Endothelial cell of umbilical vein (primary cell): ENCODE results near the gene UBE2E2. TPM values are rescaled to one million over a fixed set of nuclear protein-coding genes. Genes with fewer than 3 reads are reported as not detected.

Experiments used
- BruUV-seq: library from RNA; stranded (reverse); fragments of 400-500 nt; replicated peaks from 2 replicates; lab custom pipeline; 2021; lab: Mats Ljungman, UMichigan
- CTCF ChIA-PET: fragments of 300-600, 350-600 bp; sonication (Branson Sonifier 250); formaldehyde crosslinking; loops from one replicate; lab custom pipeline; 2021; ENCODE audit warnings: antibody characterized with exemption, inconsistent platforms; lab: Charles Lee
- POLR2A ChIA-PET: fragments of 300-600, 350-600 bp; sonication (Branson Sonifier 250); formaldehyde crosslinking; loops from one replicate; lab custom pipeline; 2021; ENCODE audit warnings: antibody characterized with exemption, inconsistent platforms; lab: Charles Lee
- DNase-seq: peaks from one replicate; pipeline ENCODE4 v3.0.0-alpha.2; 2011; ENCODE audit warnings: low read depth, low spot score
- FAIRE-seq: peaks from 2 replicates; lab custom pipeline; 2011; peaks lifted over from hg19 to GRCh38; lab: Jason Lieb, UNC
- H2AFZ ChIP-seq: 2 replicates; pipeline ENCODE4 v1.6.0; 2012; ENCODE audit warnings: low read depth, low read length, control low read depth, inconsistent platforms
- H3K27ac ChIP-seq: 2 replicates; pipeline ENCODE4 v1.5.1; 2011; ENCODE audit warnings: low read depth, mild to moderate bottlenecking, control low read depth, low read length, moderate library complexity; ENCODE audit not compliant: insufficient read depth
- H3K27me3 ChIP-seq, 2 experiments: 2 replicates each; pipeline versions ENCODE4 v1.6.0 to v1.6.1; 2011; ENCODE audit warnings: low read length in 2 of 2, mixed read lengths in 1 of 2; ENCODE audit not compliant: control insufficient read depth in 2 of 2, insufficient read depth in 2 of 2
- H3K36me3 ChIP-seq, 2 experiments: 2 replicates in 1 of 2; 3 replicates in 1 of 2; pipeline ENCODE4 v1.5.1; 2011; ENCODE audit warnings: low read length in 2 of 2, mild to moderate bottlenecking in 1 of 2, moderate library complexity in 1 of 2; ENCODE audit not compliant: control insufficient read depth in 2 of 2, insufficient read depth in 2 of 2; ENCODE audit errors: extremely low read depth in 1 of 2
- H3K4me1 ChIP-seq: 3 replicates; pipeline ENCODE4 v1.5.1; 2011; ENCODE audit warnings: mild to moderate bottlenecking, low read length; ENCODE audit not compliant: control insufficient read depth, insufficient read depth; ENCODE audit errors: extremely low read depth
- H3K4me2 ChIP-seq: 2 replicates; pipeline ENCODE4 v1.6.1; 2011; ENCODE audit warnings: low read length, control low read depth, mixed read lengths; ENCODE audit not compliant: insufficient read depth
- H3K4me3 ChIP-seq, 3 experiments: fragments of 200-600 bp in 1 of 3; sonication (generic), shearing (Covaris generic) in 1 of 3; replicated peaks in 1 of 3; 2 replicates each; pipeline ENCODE4 v1.5.1; 2011 to 2016; ENCODE audit warnings: control low read depth in 3 of 3, low read length in 3 of 3, mild to moderate bottlenecking in 2 of 3, inconsistent platforms in 1 of 3, low read depth in 1 of 3, moderate library complexity in 1 of 3; ENCODE audit not compliant: insufficient read depth in 1 of 3
- H3K79me2 ChIP-seq: 2 replicates; pipeline ENCODE4 v1.6.0; 2012; ENCODE audit warnings: low read length, inconsistent platforms; ENCODE audit not compliant: control insufficient read depth, insufficient read depth
- H3K9ac ChIP-seq: replicated peaks from 2 replicates; pipeline ENCODE3; 2011; ENCODE audit warnings: low read length, control low read depth; ENCODE audit not compliant: insufficient read depth; ENCODE audit errors: extremely low read depth
- H3K9me1 ChIP-seq: replicated peaks from 3 replicates; pipeline ENCODE4 v1.6.0; 2011; ENCODE audit warnings: mild to moderate bottlenecking, low read length; ENCODE audit not compliant: control insufficient read depth, insufficient read depth; ENCODE audit errors: extremely low read depth
- H3K9me3 ChIP-seq: replicated peaks from 2 replicates; pipeline ENCODE4 v1.5.1; 2012; ENCODE audit warnings: low read length, inconsistent platforms; ENCODE audit not compliant: control insufficient read depth, insufficient read depth
- H4K20me1 ChIP-seq: replicated peaks from 2 replicates; pipeline ENCODE3; 2011; ENCODE audit warnings: mild to moderate bottlenecking, low read length; ENCODE audit not compliant: control insufficient read depth, insufficient read depth; ENCODE audit errors: extremely low read depth
- EZH2 ChIP-seq: IDR thresholded peaks from 2 replicates; pipeline ENCODE4 v1.6.1; 2012; ENCODE audit warnings: borderline replicate concordance, low read depth, mild to moderate bottlenecking, moderate library complexity, low read length, inconsistent platforms; ENCODE audit not compliant: severe bottlenecking
- FOS ChIP-seq: IDR thresholded peaks from 2 replicates; pipeline ENCODE4 v1.6.1; 2011; ENCODE audit warnings: mild to moderate bottlenecking, low read length, moderate library complexity, borderline replicate concordance; ENCODE audit not compliant: insufficient read depth
- GATA2 ChIP-seq: IDR thresholded peaks from 2 replicates; pipeline ENCODE4 v1.7.0; 2011; ENCODE audit warnings: low read depth, mild to moderate bottlenecking, moderate library complexity, mixed read lengths, low read length; ENCODE audit not compliant: insufficient read length, insufficient read depth
- JUN ChIP-seq: IDR thresholded peaks from 2 replicates; pipeline ENCODE4 v1.6.1; 2011; ENCODE audit warnings: borderline replicate concordance, low read depth; ENCODE audit not compliant: insufficient read length, insufficient read depth
- MAX ChIP-seq: IDR thresholded peaks from 2 replicates; pipeline ENCODE4 v1.6.1; 2011; ENCODE audit not compliant: insufficient read depth, insufficient read length
- MYC ChIP-seq: IDR thresholded peaks from one replicate; pipeline ENCODE4 v1.6.1; 2011; ENCODE audit warnings: mild to moderate bottlenecking, low read depth, low read length
- POLR2A ChIP-seq: IDR thresholded peaks from 2 replicates; pipeline ENCODE4 v1.6.1; 2012; ENCODE audit warnings: low read depth, mild to moderate bottlenecking, control low read depth, low read length
- POLR2AphosphoS5 ChIP-seq: IDR thresholded peaks from 2 replicates; pipeline ENCODE4 v1.6.1; 2012; ENCODE audit warnings: low read depth, mild to moderate bottlenecking, control low read depth, low read length, moderate library complexity; ENCODE audit not compliant: insufficient read depth
- dilution Hi-C: fragments of 300-500 bp; cut with MboI; formaldehyde crosslinking; loops from one replicate; pipeline ENCODE4 v1.15.0; 2019; ENCODE audit warnings: low sequenced_read_pairs; ENCODE audit not compliant: extremely low pct_ligation_motif_present
- intact Hi-C: fragments of 100-400 bp; cut with micrococcal nuclease; formaldehyde crosslinking; loops from one replicate; pipeline ENCODE4 v1.10.0; 2022
- polyA plus RNA-seq, 4 experiments: library from polyadenylated mRNA; depleted of rRNA in 3 of 4; stranded (reverse) in 3 of 4; unstranded in 1 of 4; fragments of >200 nt; gene quantifications; 2 replicates each; pipeline versions ENCODE4 v1.2.1 to v1.2.3, GENCODE V29; 2011 to 2012; ENCODE audit warnings: missing spikeins in 1 of 4
- total RNA-seq: library from RNA; stranded (reverse); gene quantifications from 2 replicates; pipeline ENCODE4 v1.2.3, GENCODE V29; 2021
- TF ChIP-seq, protein P1 (sequence below), 2 donors: IDR thresholded peaks; 1 replicate in 1 of 2; 2 replicates in 1 of 2; pipeline ENCODE4 v1.5.1; 2011; ENCODE audit warnings: low read length in 2 of 2, mild to moderate bottlenecking in 2 of 2, moderate library complexity in 2 of 2, control low read depth in 1 of 2, inconsistent platforms in 1 of 2, low read depth in 1 of 2; ENCODE audit not compliant: insufficient read depth in 1 of 2; ENCODE audit errors: extremely low read depth in 1 of 2

Gene UBE2E2
- total and polyA plus RNA-seq, 2 donors (not counting 3 experiments of a cell fraction or from before 2014, with no cell fraction given) = 37.0 to 45.4 TPM

DNA sequence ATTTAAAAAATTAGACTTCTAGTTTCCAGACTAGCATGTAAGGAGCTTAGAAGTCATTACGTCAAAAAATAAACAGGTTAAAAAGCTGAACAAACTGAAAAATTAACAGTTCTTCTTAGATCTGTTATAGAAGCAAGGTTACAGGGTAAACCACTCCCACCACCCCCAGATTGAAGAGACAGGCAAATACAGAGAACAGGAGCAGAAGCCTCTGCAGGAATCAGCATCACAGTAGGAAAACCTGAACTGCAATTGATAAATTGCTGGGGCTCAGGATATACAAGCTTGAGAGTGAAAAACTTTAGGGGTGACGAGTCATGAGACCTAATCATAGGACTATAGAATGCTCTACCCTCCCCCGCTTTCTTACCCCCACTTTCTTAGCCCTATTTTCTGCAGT, 222.3 kb downstream of the UBE2E2 start:
- no peak for FAIRE-seq
- intact Hi-C loops = no loop called here
- no peak for DNase-seq

More for the DNA sequence above, 222.3 kb downstream of the UBE2E2 start:
- no peaks in the 10 kb centered on the region for H4K20me1 ChIP-seq
- no peaks in the 10 kb centered on the region for H3K36me3 ChIP-seq
- CTCF ChIA-PET = no interaction called here
- POLR2A ChIA-PET = no interaction called here
- H2AFZ ChIP-seq = no peak overlapping the region
- no peaks in the 10 kb centered on the region for H3K27me3 ChIP-seq
- no peak overlapping the region for H3K4me3 ChIP-seq
- H3K9me3 ChIP-seq = no peaks in the 10 kb centered on the region
- no peaks in the 10 kb centered on the region for H3K4me1 ChIP-seq
- H3K79me2 ChIP-seq = no peaks in the 10 kb centered on the region
- BruUV-seq = no TSS peak
- no peaks in the 10 kb centered on the region for H3K9me1 ChIP-seq
- H3K9ac ChIP-seq = no peak overlapping the region
- TF ChIP-seq JUN = no peak
- TF ChIP-seq POLR2A = no peak
- TF ChIP-seq, protein P1, sequence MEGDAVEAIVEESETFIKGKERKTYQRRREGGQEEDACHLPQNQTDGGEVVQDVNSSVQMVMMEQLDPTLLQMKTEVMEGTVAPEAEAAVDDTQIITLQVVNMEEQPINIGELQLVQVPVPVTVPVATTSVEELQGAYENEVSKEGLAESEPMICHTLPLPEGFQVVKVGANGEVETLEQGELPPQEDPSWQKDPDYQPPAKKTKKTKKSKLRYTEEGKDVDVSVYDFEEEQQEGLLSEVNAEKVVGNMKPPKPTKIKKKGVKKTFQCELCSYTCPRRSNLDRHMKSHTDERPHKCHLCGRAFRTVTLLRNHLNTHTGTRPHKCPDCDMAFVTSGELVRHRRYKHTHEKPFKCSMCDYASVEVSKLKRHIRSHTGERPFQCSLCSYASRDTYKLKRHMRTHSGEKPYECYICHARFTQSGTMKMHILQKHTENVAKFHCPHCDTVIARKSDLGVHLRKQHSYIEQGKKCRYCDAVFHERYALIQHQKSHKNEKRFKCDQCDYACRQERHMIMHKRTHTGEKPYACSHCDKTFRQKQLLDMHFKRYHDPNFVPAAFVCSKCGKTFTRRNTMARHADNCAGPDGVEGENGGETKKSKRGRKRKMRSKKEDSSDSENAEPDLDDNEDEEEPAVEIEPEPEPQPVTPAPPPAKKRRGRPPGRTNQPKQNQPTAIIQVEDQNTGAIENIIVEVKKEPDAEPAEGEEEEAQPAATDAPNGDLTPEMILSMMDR (IDR thresholded peaks at IDR 0.05; ENCODE audit: extremely low read depth in 1 of 2, insufficient read depth in 1 of 2, low read depth in 1 of 2, low read length in 2 of 2) = no peak
- no peak for TF ChIP-seq MYC
- TF ChIP-seq FOS = no peak
- TF ChIP-seq GATA2 = no peak
- TF ChIP-seq MAX = no peak
- TF ChIP-seq EZH2 = no peak
- TF ChIP-seq POLR2AphosphoS5 = no peak
- H3K4me2 ChIP-seq = no peak overlapping the region
- dilution Hi-C loops = no loop called here
- H3K27ac ChIP-seq = no peak overlapping the region
